Hindlimb muscle (tissue), 1 donor: ENCODE data around the gene TMEM47. TPM values are rescaled to one million over a fixed set of nuclear protein-coding genes. Genes with fewer than 3 reads are reported as not detected.
A peak's percentile ranks its signal among the peaks of the same experiment; 100 is the strongest.

Source experiments
- DNase-seq: peaks from one replicate; pipeline ENCODE4 v3.0.0-alpha.2; 2013
- polyA plus RNA-seq: library from polyadenylated mRNA; unstranded; fragments of 120-200 nt; gene quantifications from one replicate; pipeline ENCODE4 v1.2.1, GENCODE V29; 2013; ENCODE audit not compliant: insufficient read length

Gene TMEM47
- 90.9 TPM for polyA plus RNA-seq

- peak; percentile 74 for DNase-seq
Observed at GRCh38 chrX:34656842-34657725, at the start of gene TMEM47. Gene TMEM47, minus strand, starts transcription at chrX:34657285. Its CDS starts 256 bp downstream, at chrX:34657029.

GRCh38 chrX:34687095-34687494 is 30.0 kb upstream of the TMEM47 start:
- DNase-seq = no peak

- DNase-seq = no peak
Observed at GRCh38 chrX:34659575-34659974, 2.5 kb upstream of the TMEM47 start.

- DNase-seq = no peak
Observed at GRCh38 chrX:34658326-34658725, 1.2 kb upstream of the TMEM47 start.

GRCh38 chrX:34657726-34658070 is 613 bp upstream of the TMEM47 start:
- DNase-seq = no peak

GRCh38 chrX:34656467-34656841 is 631 bp downstream of the TMEM47 start:
- no peak for DNase-seq

- DNase-seq = no peak
Observed at GRCh38 chrX:34655501-34656455, 1.3 kb downstream of the TMEM47 start.

GRCh38 chrX:34654696-34655490 is 2.2 kb downstream of the TMEM47 start:
- no peak for DNase-seq

GRCh38 chrX:34653811-34654210 is 3.3 kb downstream of the TMEM47 start:
- no peak for DNase-seq

- DNase-seq = no peak
Observed at GRCh38 chrX:34642849-34643248, 14.2 kb downstream of the TMEM47 start.

- no peak for DNase-seq
Observed at GRCh38 chrX:34638116-34638515, 19.0 kb downstream of the TMEM47 start.

- no peak for DNase-seq
Observed at GRCh38 chrX:34634349-34634748, 22.7 kb downstream of the TMEM47 start.

- no peak for DNase-seq
Observed at GRCh38 chrX:34632384-34632783, 24.7 kb downstream of the TMEM47 start.

- no peak for DNase-seq
Observed at GRCh38 chrX:34631479-34632220, 25.4 kb downstream of the TMEM47 start.

- DNase-seq = peak; percentile 43
Observed at GRCh38 chrX:34629572-34629971, 27.5 kb downstream of the TMEM47 start.

- peak; percentile 34 for DNase-seq
Observed at GRCh38 chrX:34624416-34624815, 32.7 kb downstream of the TMEM47 start.

- no peak for DNase-seq
Observed at GRCh38 chrX:34619920-34620319, 37.2 kb downstream of the TMEM47 start.

GRCh38 chrX:34612036-34612435 is 45.0 kb downstream of the TMEM47 start:
- no peak for DNase-seq

- DNase-seq = no peak
Observed at GRCh38 chrX:34598362-34598761, 58.7 kb downstream of the TMEM47 start.

GRCh38 chrX:34586936-34587335 is 70.1 kb downstream of the TMEM47 start:
- no peak for DNase-seq

- DNase-seq = no peak
Observed at GRCh38 chrX:34586346-34586911, 70.7 kb downstream of the TMEM47 start.
